B cell (primary cell): ENCODE measurements around the gene PSG6. TPM values are rescaled to one million over a fixed set of nuclear protein-coding genes. Genes with fewer than 3 reads are reported as not detected.
"Not testable (repeated sequence)": the region's sequence is repeated elsewhere in the genome, so short reads cannot be mapped to it uniquely, and the experiment has no call there.

Experiments
- ATAC-seq: fragments of 200-7000 bp; cut with Tn5 transposase; one replicate; pipeline ENCODE4 v1.10.0; 2021; ENCODE audit warnings: low read depth, mild to moderate bottlenecking, moderate number of reproducible peaks, moderate library complexity
- CTCF ChIA-PET: fragments of 350-600 bp; sonication (Branson Sonifier 250); formaldehyde crosslinking; loops from one replicate; lab custom pipeline; 2021; ENCODE audit warnings: antibody characterized with exemption, inconsistent platforms; lab: Charles Lee
- POLR2A ChIA-PET: fragments of 350-600 bp; sonication (Branson Sonifier 250); formaldehyde crosslinking; loops from one replicate; lab custom pipeline; 2021; ENCODE audit warnings: antibody characterized with exemption; lab: Charles Lee
- DNase-seq: peaks from one replicate; pipeline ENCODE4 v3.0.0; 2013
- H2AFZ ChIP-seq: 2 replicates; pipeline ENCODE4 v1.6.1; 2012; ENCODE audit warnings: mild to moderate bottlenecking, low read depth, low read length; ENCODE audit not compliant: insufficient read depth, poor library complexity, severe bottlenecking
- H3K27ac ChIP-seq, 2 donors: 1 replicate in 1 of 2; 2 replicates in 1 of 2; pipeline ENCODE4 v1.5.1; 2012 to 2013; ENCODE audit warnings: low read length in 2 of 2, mild to moderate bottlenecking in 2 of 2, moderate library complexity in 1 of 2
- H3K27me3 ChIP-seq, 4 experiments: fragments of 200-600 bp in 1 of 4; sonication (generic) in 1 of 4; replicated peaks in 1 of 4; 1 replicate in 2 of 4; 2 replicates in 2 of 4; pipeline versions ENCODE4 v1.6.1 to v1.7.0; 2013 to 2016; ENCODE audit warnings: low read length in 3 of 4, mild to moderate bottlenecking in 2 of 4, mixed read lengths in 1 of 4, moderate library complexity in 1 of 4; ENCODE audit not compliant: insufficient read depth in 4 of 4, control insufficient read depth in 3 of 4; ENCODE audit errors: control extremely low read depth in 1 of 4
- H3K36me3 ChIP-seq, 2 experiments: replicated peaks in 1 of 2; 1 replicate in 1 of 2; 2 replicates in 1 of 2; pipeline versions ENCODE4 v1.6.1 to v1.7.1; 2013; ENCODE audit warnings: low read length in 1 of 2; ENCODE audit not compliant: insufficient read depth in 2 of 2, control insufficient read depth in 1 of 2; ENCODE audit errors: control extremely low read depth in 1 of 2, extremely low read depth in 1 of 2
- H3K4me1 ChIP-seq, 2 donors: fragments of 200-600 bp in 1 of 2; sonication (generic) in 1 of 2; 1 replicate in 1 of 2; 2 replicates in 1 of 2; pipeline versions ENCODE4 v1.5.1 to v1.6.1; 2013 to 2017; ENCODE audit warnings: low read length in 2 of 2; ENCODE audit not compliant: control insufficient read depth in 2 of 2, insufficient read depth in 2 of 2
- H3K4me2 ChIP-seq: replicated peaks from 2 replicates; pipeline ENCODE3; 2012; ENCODE audit warnings: mild to moderate bottlenecking, low read depth, low read length; ENCODE audit not compliant: poor library complexity, severe bottlenecking
- H3K4me3 ChIP-seq, 5 experiments: fragments of 200-600 bp in 1 of 5; sonication (generic) in 1 of 5; 1 replicate in 3 of 5; 2 replicates in 2 of 5; pipeline versions ENCODE4 v1.5.1 to v1.7.0; 2011 to 2016; ENCODE audit warnings: low read length in 4 of 5, mild to moderate bottlenecking in 4 of 5, low read depth in 2 of 5, control low read depth in 1 of 5, moderate library complexity in 1 of 5; ENCODE audit not compliant: insufficient read depth in 1 of 5; ENCODE audit errors: control extremely low read depth in 1 of 5, extremely low read depth in 1 of 5
- H3K79me2 ChIP-seq: fragments of 200-600 bp; sonication (generic); one replicate; pipeline ENCODE4 v1.6.0; 2016; ENCODE audit warnings: low read length; ENCODE audit not compliant: control insufficient read depth, insufficient read depth
- H3K9ac ChIP-seq: fragments of 200-600 bp; sonication (generic); 2 replicates; pipeline ENCODE4 v1.6.1; 2017; ENCODE audit warnings: mild to moderate bottlenecking, low read length, moderate library complexity
- H3K9me3 ChIP-seq, 3 donors: one replicate each; pipeline versions ENCODE4 v1.6.1 to v1.7.1; 2013; ENCODE audit warnings: low read length in 2 of 3; ENCODE audit not compliant: control insufficient read depth in 2 of 3, insufficient read depth in 1 of 3; ENCODE audit errors: control extremely low read depth in 1 of 3
- H4K20me1 ChIP-seq: 2 replicates; pipeline ENCODE4 v1.6.0; 2012; ENCODE audit warnings: mild to moderate bottlenecking, low read length; ENCODE audit not compliant: insufficient read depth, control insufficient read depth, poor library complexity, severe bottlenecking
- H3K27ac Mint-ChIP-seq: one replicate; pipeline ENCODE4 v1.8.0; 2021; ENCODE audit warnings: mixed read lengths
- H3K27me3 Mint-ChIP-seq: one replicate; pipeline ENCODE4 v1.8.0; 2021; ENCODE audit warnings: mixed read lengths
- H3K4me1 Mint-ChIP-seq: one replicate; pipeline ENCODE4 v1.8.0; 2021; ENCODE audit warnings: mixed read lengths
- H3K4me3 Mint-ChIP-seq: one replicate; pipeline ENCODE4 v1.8.0; 2021; ENCODE audit warnings: mixed read lengths
- H3K9me3 Mint-ChIP-seq: one replicate; pipeline ENCODE4 v1.8.0; 2022; ENCODE audit warnings: mixed read lengths; ENCODE audit not compliant: insufficient read depth
- WGBS: methylation state at CpG from one replicate; pipeline ENCODE4 v1.1.5; 2013; ENCODE audit warnings: missing lambda C conversion rate; ENCODE audit not compliant: insufficient coverage; 5-methylcytosine and 5-hydroxymethylcytosine counted together
- intact Hi-C: fragments of 100-400 bp; cut with micrococcal nuclease; formaldehyde crosslinking; loops from one replicate; pipeline ENCODE4 v1.10.0; 2022
- polyA plus RNA-seq: library from polyadenylated mRNA; depleted of rRNA; stranded (reverse); fragments of >200 nt; gene quantifications from 2 replicates; pipeline ENCODE4 v1.2.3, GENCODE V29; 2012
- total RNA-seq, 2 donors: library from RNA; stranded (reverse); fragments of 120-200 nt in 1 of 2; gene quantifications; 1 replicate in 1 of 2; 2 replicates in 1 of 2; pipeline versions ENCODE4 v1.2.3 to v1.2.4, GENCODE V29; 2013 to 2022
- TF ChIP-seq, protein P1 (sequence below): fragments of 200-600 bp; IDR thresholded peaks from one replicate; pipeline ENCODE4 v1.8.0; 2022; ENCODE audit warnings: antibody characterized with exemption, mild to moderate bottlenecking

Gene PSG6
- total and polyA plus RNA-seq, 2 donors (not counting 1 experiment from before 2014, with no cell fraction given), result not detected

DNA sequence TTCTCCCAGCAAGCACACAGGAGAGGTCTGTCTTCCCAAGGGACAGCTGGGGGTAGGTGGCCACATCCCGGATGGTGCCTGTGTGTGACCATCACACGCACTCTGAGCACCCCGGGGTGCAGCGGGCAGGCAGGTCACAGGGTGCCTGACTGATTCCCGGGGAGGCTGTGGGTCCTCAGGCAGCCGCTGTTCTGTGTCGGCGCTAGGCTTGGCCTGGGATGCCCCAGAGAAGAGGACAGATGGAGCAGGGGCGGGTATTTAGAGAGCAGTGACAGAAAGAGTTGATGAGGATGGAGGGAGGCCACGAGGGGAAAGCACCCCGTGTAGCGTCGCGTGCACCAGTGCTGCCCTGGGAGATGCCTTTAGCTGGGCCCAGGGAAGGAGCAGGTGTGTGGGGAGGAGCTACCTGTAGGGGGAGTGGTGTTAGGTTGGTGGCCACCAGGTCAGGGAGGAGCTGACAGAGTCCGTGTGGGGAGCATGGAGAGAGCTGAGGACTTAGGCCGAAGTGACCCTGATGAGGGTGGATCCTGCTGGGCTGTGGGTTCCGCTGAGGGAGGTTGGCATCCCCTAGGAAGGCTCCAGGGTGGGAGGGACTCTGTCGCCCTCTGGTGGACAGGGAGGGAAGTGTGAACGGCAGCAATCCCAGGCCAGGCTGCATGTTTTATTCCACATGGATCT lies 60.7 kb downstream of the PSG6 start:
- peaks cover 0 to 19% (median 0%) of the 10 kb centered on the region in 3 donors for H3K9me3 ChIP-seq
- H3K79me2 ChIP-seq, H3K4me3 Mint-ChIP-seq, H3K4me3 ChIP-seq, H4K20me1 ChIP-seq, H2AFZ ChIP-seq, H3K27ac ChIP-seq, CTCF ChIA-PET, intact Hi-C loops, H3K27ac Mint-ChIP-seq, H3K4me2 ChIP-seq, H3K27me3 Mint-ChIP-seq, H3K4me1 ChIP-seq, H3K9ac ChIP-seq, H3K27me3 ChIP-seq, ATAC-seq, POLR2A ChIA-PET, H3K36me3 ChIP-seq, H3K4me1 Mint-ChIP-seq, H3K9me3 Mint-ChIP-seq: not testable (repeated sequence)
- TF ChIP-seq, protein P1, sequence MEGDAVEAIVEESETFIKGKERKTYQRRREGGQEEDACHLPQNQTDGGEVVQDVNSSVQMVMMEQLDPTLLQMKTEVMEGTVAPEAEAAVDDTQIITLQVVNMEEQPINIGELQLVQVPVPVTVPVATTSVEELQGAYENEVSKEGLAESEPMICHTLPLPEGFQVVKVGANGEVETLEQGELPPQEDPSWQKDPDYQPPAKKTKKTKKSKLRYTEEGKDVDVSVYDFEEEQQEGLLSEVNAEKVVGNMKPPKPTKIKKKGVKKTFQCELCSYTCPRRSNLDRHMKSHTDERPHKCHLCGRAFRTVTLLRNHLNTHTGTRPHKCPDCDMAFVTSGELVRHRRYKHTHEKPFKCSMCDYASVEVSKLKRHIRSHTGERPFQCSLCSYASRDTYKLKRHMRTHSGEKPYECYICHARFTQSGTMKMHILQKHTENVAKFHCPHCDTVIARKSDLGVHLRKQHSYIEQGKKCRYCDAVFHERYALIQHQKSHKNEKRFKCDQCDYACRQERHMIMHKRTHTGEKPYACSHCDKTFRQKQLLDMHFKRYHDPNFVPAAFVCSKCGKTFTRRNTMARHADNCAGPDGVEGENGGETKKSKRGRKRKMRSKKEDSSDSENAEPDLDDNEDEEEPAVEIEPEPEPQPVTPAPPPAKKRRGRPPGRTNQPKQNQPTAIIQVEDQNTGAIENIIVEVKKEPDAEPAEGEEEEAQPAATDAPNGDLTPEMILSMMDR, result peak; percentile 42
- peak; percentile 24 for DNase-seq
- 92% methylated on average over 16 of the region's 19 CpGs for WGBS

DNA sequence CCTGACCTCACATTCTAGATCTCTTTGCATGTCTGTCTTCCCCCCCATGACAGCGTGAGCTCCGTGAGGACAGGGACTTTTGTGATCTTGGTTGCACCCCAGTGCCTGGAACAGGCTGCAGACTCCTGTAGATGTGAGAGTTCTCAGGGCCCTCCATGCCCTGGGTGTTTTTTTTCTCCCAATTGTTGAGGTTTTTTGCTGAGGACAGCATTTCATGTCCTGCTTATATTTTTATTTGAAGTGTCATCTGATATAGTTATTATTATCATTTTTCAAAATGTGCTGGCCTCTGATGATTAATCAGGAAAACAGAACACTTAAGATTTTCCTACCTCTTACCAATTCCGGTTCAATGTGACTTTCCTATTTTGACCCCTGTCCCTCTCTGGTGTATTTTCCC lies 62.9 kb downstream of the PSG6 start:
- H4K20me1 ChIP-seq, H3K9me3 Mint-ChIP-seq, CTCF ChIA-PET, H3K27ac Mint-ChIP-seq, H3K4me2 ChIP-seq, intact Hi-C loops, POLR2A ChIA-PET, H3K4me3 Mint-ChIP-seq, H3K27me3 Mint-ChIP-seq, H2AFZ ChIP-seq, H3K27ac ChIP-seq, H3K4me3 ChIP-seq, H3K79me2 ChIP-seq, DNase-seq, H3K36me3 ChIP-seq, H3K4me1 ChIP-seq, H3K27me3 ChIP-seq, H3K9ac ChIP-seq, H3K4me1 Mint-ChIP-seq, ATAC-seq: not testable (repeated sequence)
- 100% methylated on average over 1 of the region's 3 CpGs for WGBS
- peaks cover 0 to 19% (median 0%) of the 10 kb centered on the region in 3 donors for H3K9me3 ChIP-seq

DNA sequence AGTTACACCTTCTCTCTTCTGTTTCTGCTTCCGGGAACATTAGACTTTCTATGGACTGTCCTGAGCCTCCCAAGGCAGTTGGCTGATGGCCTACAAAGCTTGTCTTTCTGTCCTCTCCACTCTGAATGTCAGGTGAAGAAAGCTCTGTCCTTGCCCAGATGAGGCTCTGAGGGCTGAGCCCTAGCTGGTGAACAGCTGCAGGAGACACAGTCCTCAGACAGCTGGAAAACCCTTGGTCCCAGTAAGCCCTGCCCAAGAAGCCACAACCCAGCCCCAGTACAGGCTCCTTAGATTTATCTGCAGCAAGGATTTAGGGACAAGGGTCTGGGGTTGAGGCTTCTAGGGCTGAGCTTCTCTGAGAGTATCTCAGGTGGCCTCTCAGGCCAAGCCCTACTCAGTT lies 64.5 kb downstream of the PSG6 start:
- H3K4me2 ChIP-seq, H3K4me3 ChIP-seq, H3K27ac ChIP-seq, ATAC-seq, CTCF ChIA-PET, POLR2A ChIA-PET, H3K4me1 Mint-ChIP-seq, DNase-seq, H3K4me1 ChIP-seq, H3K9ac ChIP-seq, intact Hi-C loops, H3K79me2 ChIP-seq, H3K36me3 ChIP-seq, H2AFZ ChIP-seq, H3K27me3 ChIP-seq, H4K20me1 ChIP-seq, H3K4me3 Mint-ChIP-seq, H3K27me3 Mint-ChIP-seq, H3K9me3 Mint-ChIP-seq, H3K27ac Mint-ChIP-seq: not testable (repeated sequence)
- whole genome bisulfite sequencing, result 100% methylated on average over 1 of the region's 1 CpG
- H3K9me3 ChIP-seq, result peaks cover 0 to 18% (median 0%) of the 10 kb centered on the region in 3 donors
